Upper lobe of right lung (tissue), 1 donor: ENCODE measurements around the gene ODR4. TPM values are rescaled to one million over a fixed set of nuclear protein-coding genes. Genes with fewer than 3 reads are reported as not detected.

Experiments used
- ATAC-seq: fragments of 200-7000 bp; cut with Tn5 transposase; one replicate; pipeline ENCODE4 v1.9.1; 2020; ENCODE audit warnings: mild to moderate bottlenecking, moderate library complexity
- DNase-seq: peaks from one replicate; pipeline ENCODE4 v3.0.0-alpha.2; 2020
- H3K27ac ChIP-seq: fragments of 200-600 bp; one replicate; pipeline ENCODE4 v1.8.0; 2022
- H3K27me3 ChIP-seq: fragments of 200-600 bp; one replicate; pipeline ENCODE4 v1.8.0; 2022; ENCODE audit warnings: mild to moderate bottlenecking
- H3K36me3 ChIP-seq: fragments of 200-600 bp; one replicate; pipeline ENCODE4 v1.8.0; 2022
- H3K4me1 ChIP-seq: fragments of 200-600 bp; one replicate; pipeline ENCODE4 v1.8.0; 2022
- H3K4me3 ChIP-seq: fragments of 200-600 bp; one replicate; pipeline ENCODE4 v1.8.0; 2022; ENCODE audit warnings: mild to moderate bottlenecking
- H3K9me3 ChIP-seq: fragments of 200-600 bp; one replicate; pipeline ENCODE4 v1.8.0; 2022
- intact Hi-C: fragments of 100-400 bp; cut with DNase I; formaldehyde crosslinking; loops from one replicate; pipeline ENCODE4 v1.11.0; 2022
- long read RNA-seq: library from polyadenylated mRNA; unstranded; transcript quantifications from one replicate; pipeline ENCODE4 v2.0.0, GENCODE V29; 2021
- total RNA-seq: library from RNA; stranded (reverse); fragmentation: NEBNext Ultra II Directional; extraction: Animal tissue kit (Norgen Biotek cat#: 25700); gene quantifications from one replicate; pipeline ENCODE4 v1.2.1, GENCODE V29; 2021
- TF ChIP-seq, protein P1 (sequence below): fragments of 200-600 bp; IDR thresholded peaks from one replicate; pipeline ENCODE4 v1.8.0; 2022; ENCODE audit warnings: antibody characterized with exemption
- donor health status: DM: no; HTN: yes; CAD: no; lungs with severe emphysema.

Gene ODR4
- 21.6 TPM for total RNA-seq
- long read RNA-seq, transcript ODR4-201 (14 exons, 3,792 nt), result major isoform, 31 of 37 reads
- long read RNA-seq, partial matches to known transcripts, result 1 of 37 reads
- long read RNA-seq, other reads (novel, unspliced or antisense), result 5 of 37 reads

DNA sequence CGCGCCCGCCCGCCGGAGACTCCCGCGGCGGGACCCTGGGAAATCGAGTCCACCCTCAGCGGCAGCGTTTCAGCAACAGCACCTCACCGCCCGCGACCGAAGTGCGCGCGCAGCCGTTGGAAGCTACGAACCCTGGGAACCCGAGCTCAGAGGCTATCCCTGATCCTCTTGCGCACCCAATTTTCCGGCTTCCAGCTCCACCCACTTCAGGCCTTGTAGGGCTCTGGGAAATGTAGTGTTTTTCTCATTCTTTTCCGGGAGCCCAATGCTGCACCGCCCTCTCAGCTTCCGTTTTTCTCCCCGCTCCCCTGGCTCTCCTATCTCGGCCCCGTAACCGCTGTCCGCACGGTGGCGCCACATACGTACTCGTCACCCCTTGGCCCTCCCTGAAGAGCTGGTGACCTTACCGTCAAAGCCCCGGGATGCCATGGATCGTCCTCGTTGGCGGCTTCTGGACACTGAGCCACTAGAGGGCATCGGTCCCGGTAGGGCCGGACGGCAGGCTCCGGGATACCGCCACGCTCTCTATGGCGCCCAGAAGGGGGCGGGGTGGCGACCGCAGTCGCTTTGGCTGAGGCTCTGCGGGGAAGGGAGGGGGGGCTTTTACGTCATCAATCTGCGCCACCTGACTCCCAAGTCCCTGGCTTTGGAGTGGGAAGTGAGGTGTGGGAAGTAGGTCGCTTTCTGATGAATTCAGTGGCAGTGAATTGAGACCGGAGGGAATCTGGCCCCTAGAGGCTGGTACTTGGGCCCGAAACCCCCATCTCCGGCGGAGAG is at the start of gene ODR4, which contains the start of gene TPR:
ODR4 (plus strand) TSS at position 687 of the 777 bp plus-strand sequence. CDS start 3,948 bp downstream, outside the sequence.
TPR (minus strand) TSS at position 102 of the 777 bp plus-strand sequence. CDS start 225 bp downstream, outside the sequence.
- peaks cover 19% of the 10 kb centered on the region for H3K4me1 ChIP-seq
- ATAC-seq (peak; percentile 95), DNase-seq (peak; percentile 99)
- TF ChIP-seq, protein P1, sequence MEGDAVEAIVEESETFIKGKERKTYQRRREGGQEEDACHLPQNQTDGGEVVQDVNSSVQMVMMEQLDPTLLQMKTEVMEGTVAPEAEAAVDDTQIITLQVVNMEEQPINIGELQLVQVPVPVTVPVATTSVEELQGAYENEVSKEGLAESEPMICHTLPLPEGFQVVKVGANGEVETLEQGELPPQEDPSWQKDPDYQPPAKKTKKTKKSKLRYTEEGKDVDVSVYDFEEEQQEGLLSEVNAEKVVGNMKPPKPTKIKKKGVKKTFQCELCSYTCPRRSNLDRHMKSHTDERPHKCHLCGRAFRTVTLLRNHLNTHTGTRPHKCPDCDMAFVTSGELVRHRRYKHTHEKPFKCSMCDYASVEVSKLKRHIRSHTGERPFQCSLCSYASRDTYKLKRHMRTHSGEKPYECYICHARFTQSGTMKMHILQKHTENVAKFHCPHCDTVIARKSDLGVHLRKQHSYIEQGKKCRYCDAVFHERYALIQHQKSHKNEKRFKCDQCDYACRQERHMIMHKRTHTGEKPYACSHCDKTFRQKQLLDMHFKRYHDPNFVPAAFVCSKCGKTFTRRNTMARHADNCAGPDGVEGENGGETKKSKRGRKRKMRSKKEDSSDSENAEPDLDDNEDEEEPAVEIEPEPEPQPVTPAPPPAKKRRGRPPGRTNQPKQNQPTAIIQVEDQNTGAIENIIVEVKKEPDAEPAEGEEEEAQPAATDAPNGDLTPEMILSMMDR, result peak; percentile 85
- H3K27ac ChIP-seq, result peak within 1 kb of the TSS; percentile 95
- H3K4me3 ChIP-seq, result peak within 1 kb of the TSS; percentile 83
- no peaks in the 10 kb centered on the region for H3K27me3 ChIP-seq
- intact Hi-C loops, result no loop called here
- H3K36me3 ChIP-seq, result peaks cover 35% of the 10 kb centered on the region
- H3K9me3 ChIP-seq, result no peaks in the 10 kb centered on the region

- intact Hi-C loops, result no loop called here
- Histone ChIP-seq H3K36me3 (peaks cover 95% of the 10 kb centered on the region), H3K27me3 (no peaks in the 10 kb centered on the region), H3K4me1 (no peaks in the 10 kb centered on the region), H3K9me3 (no peaks in the 10 kb centered on the region), H3K4me3 (no peak overlapping the region), H3K27ac (no peak overlapping the region)
- TF ChIP-seq, protein P1, result no peak
- DNase-seq, result no peak
- no peak for ATAC-seq
Measured at GRCh38 chr1:186326009-186326408, 49.6 kb upstream of the ODR4 start.

DNA sequence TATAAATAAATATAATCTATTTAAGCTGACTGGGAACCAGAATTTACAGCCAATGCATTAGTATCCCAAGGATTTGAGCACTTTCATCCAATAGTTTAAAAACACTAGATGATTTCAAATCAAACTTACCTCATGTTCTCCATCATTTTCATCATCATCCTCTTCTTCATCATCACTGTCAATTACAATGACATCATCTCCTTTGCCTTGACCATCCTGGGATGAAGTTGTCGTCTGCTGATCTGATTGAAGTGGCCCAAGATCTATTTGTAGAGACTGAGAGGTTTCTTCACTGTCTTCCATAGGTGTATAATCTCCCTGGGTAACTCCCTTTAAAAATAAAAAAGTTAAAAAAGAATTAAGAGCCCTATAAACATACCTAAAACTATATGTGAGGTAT is 48.3 kb upstream of the ODR4 start:
- intact Hi-C loops, result no loop called here
- H3K9me3 ChIP-seq, result no peaks in the 10 kb centered on the region
- no peak overlapping the region for H3K4me3 ChIP-seq
- TF ChIP-seq, protein P1, result no peak
- peaks cover 95% of the 10 kb centered on the region for H3K36me3 ChIP-seq
- H3K27ac ChIP-seq, result no peak overlapping the region
- no peaks in the 10 kb centered on the region for H3K27me3 ChIP-seq
- no peak for ATAC-seq
- no peak for DNase-seq
- no peaks in the 10 kb centered on the region for H3K4me1 ChIP-seq

DNA sequence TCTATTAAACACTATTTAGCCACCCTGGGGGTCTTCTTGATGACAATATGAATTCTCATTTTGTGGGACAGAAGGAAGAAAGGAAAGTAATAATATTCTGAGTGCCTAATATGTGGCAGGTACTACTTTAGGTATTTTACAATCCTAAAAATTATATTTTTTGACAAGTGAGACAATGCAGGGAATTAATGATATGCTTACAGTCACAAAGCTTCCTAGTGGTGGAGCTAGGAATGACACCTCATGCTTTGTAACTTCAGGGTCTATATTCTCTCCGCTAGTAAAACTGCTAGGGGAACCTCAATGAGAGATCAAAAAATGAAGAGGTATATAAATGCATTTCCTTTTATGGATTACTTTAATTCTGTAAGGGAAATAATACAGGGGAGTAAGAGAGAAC is 44.9 kb upstream of the ODR4 start:
- no peak for DNase-seq
- Histone ChIP-seq H3K4me3 (no peak overlapping the region), H3K9me3 (no peaks in the 10 kb centered on the region), H3K4me1 (no peaks in the 10 kb centered on the region), H3K27ac (no peak overlapping the region), H3K27me3 (no peaks in the 10 kb centered on the region), H3K36me3 (peaks cover 95% of the 10 kb centered on the region)
- ATAC-seq, result no peak
- intact Hi-C loops, result no loop called here
- TF ChIP-seq, protein P1, result peak; percentile 36

- Histone ChIP-seq H3K4me3 (no peak overlapping the region), H3K36me3 (peaks cover 100% of the 10 kb centered on the region), H3K4me1 (no peaks in the 10 kb centered on the region), H3K27ac (no peak overlapping the region), H3K9me3 (no peaks in the 10 kb centered on the region), H3K27me3 (no peaks in the 10 kb centered on the region)
- TF ChIP-seq, protein P1, result no peak
- DNase-seq (no peak), ATAC-seq (no peak)
- intact Hi-C loops, result no loop called here
Measured at GRCh38 chr1:186337554-186337953, 38.1 kb upstream of the ODR4 start.
